MCF 10A (cell line): ENCODE measurements around the gene SLC9A3. TPM values are rescaled to one million over a fixed set of nuclear protein-coding genes. Genes with fewer than 3 reads are reported as not detected.
"Not testable (repeated sequence)": the region's sequence is repeated elsewhere in the genome, so short reads cannot be mapped to it uniquely, and the experiment has no call there.

ENCODE experiments used
- BruUV-seq: library from RNA; stranded (reverse); fragments of 400-500 nt; replicated peaks from 2 replicates; lab custom pipeline; 2021; lab: Mats Ljungman, UMichigan
- CTCF ChIA-PET: fragments of 300-600 bp; sonication (Branson Sonifier 250); formaldehyde crosslinking; extraction: SDS; loops from one replicate; lab custom pipeline; 2021; ENCODE audit warnings: antibody characterized with exemption, inconsistent platforms; lab: Yijun Ruan, JAX
- POLR2A ChIA-PET: fragments of 300-600, 350-650 bp; sonication (Branson Sonifier 250); formaldehyde crosslinking; extraction: SDS; loops from one replicate; lab custom pipeline; 2020; ENCODE audit warnings: antibody characterized with exemption, inconsistent platforms; lab: Yijun Ruan, JAX
- DNase-seq: peaks from one replicate; pipeline ENCODE4 v3.0.0-alpha.2; 2018; ENCODE audit not compliant: unreplicated experiment
- H3K27ac Mint-ChIP-seq: one replicate; pipeline ENCODE4 v1.8.0; 2022; ENCODE audit warnings: mild to moderate bottlenecking, low read depth, mixed read lengths; ENCODE audit not compliant: unreplicated experiment
- H3K27me3 Mint-ChIP-seq: one replicate; pipeline ENCODE4 v1.8.0; 2022; ENCODE audit warnings: mixed read lengths; ENCODE audit not compliant: insufficient read depth, unreplicated experiment
- H3K36me3 Mint-ChIP-seq: one replicate; pipeline ENCODE4 v1.8.0; 2022; ENCODE audit warnings: mild to moderate bottlenecking, moderate library complexity, mixed read lengths; ENCODE audit not compliant: insufficient read depth, unreplicated experiment
- H3K4me1 Mint-ChIP-seq: one replicate; pipeline ENCODE4 v1.8.0; 2022; ENCODE audit warnings: mixed read lengths; ENCODE audit not compliant: insufficient read depth, unreplicated experiment
- H3K4me3 Mint-ChIP-seq: one replicate; pipeline ENCODE4 v1.8.0; 2022; ENCODE audit warnings: mild to moderate bottlenecking, moderate library complexity, mixed read lengths; ENCODE audit not compliant: unreplicated experiment
- H3K9me3 Mint-ChIP-seq: one replicate; pipeline ENCODE4 v1.8.0; 2022; ENCODE audit warnings: mixed read lengths; ENCODE audit not compliant: unreplicated experiment
- CTCF ChIP-seq: fragments of 200-600 bp; IDR thresholded peaks from one replicate; pipeline ENCODE4 v1.8.0; 2022; ENCODE audit warnings: antibody characterized with exemption, mild to moderate bottlenecking; ENCODE audit not compliant: unreplicated experiment
- intact Hi-C: fragments of 100-400 bp; cut with micrococcal nuclease; formaldehyde crosslinking; loops from 2 replicates; pipeline ENCODE4 v1.14.1; 2022
- total RNA-seq: library from RNA; stranded (reverse); gene quantifications from 2 replicates; pipeline ENCODE4 v1.2.3, GENCODE V29; 2022

Gene SLC9A3
- total RNA-seq, 1 experiment from 2014 or later, result 1.0 TPM

DNA sequence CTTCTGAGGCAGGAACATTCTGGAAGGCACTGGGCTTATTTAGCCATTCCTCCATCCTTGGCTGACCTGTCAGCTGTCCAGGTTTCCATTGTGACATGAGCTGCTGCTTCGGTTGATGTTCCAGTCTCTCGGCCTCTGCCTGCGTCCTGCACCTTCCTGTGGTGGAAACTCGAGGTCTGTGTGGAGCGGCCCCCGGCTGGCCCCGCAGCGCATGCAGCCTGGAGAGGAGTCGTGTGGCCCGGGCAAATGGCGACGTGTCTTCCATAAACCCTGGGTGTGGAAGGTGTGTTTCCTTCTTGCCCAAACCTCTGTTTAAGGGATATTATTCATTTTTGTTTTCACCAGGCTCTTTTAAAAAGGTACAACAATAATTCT lies 36.5 kb upstream of the SLC9A3 start:
- Mint-ChIP-seq H3K27me3 (peaks cover 13% of the 10 kb centered on the region), H3K9me3 (no peaks in the 10 kb centered on the region), H3K4me3 (no peak overlapping the region), H3K36me3 (no peaks in the 10 kb centered on the region), H3K4me1 (no peaks in the 10 kb centered on the region), H3K27ac (no peak overlapping the region)
- intact Hi-C loops, result no loop called here
- CTCF ChIA-PET, result no interaction called here
- no peak for DNase-seq
- POLR2A ChIA-PET, result no interaction called here
- no peak for TF ChIP-seq CTCF
- BruUV-seq, result no TSS peak

DNA sequence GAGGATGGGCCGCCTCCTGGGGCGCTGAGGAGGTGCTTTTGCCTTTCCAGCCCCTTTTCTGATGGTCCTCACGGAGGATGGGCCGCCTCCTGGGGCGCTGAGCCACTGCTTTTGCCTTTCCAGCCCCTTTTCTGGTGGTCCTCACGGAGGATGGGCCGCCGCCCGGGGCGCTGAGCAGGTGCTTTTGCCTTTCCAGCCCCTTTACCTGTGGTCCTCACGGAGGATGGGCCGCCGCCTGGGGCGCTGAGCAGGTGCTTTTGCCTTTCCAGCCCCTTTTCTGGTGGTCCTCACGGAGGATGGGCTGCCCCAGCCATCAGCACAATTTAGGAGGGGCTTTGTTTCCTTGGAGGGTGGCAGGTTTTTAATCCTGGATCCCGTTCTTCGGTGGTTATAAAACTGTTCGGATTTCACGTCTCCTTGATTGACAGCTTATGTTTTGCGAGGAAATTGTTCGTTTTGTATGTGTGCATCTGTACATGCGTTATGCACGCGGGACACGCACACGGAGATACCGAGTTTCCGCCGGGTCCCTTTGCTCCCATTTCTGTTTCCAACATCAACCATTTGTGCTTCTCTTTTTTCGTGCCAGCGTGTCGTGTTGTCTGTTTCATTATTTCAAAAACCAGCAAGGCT lies 34.7 kb upstream of the SLC9A3 start:
- peaks cover 13% of the 10 kb centered on the region for H3K27me3 Mint-ChIP-seq
- no peak for DNase-seq
- H3K4me1 Mint-ChIP-seq, result no peaks in the 10 kb centered on the region
- intact Hi-C loops, result no loop called here
- H3K9me3 Mint-ChIP-seq, result no peaks in the 10 kb centered on the region
- POLR2A ChIA-PET, result interaction anchor here (0.7 kb wide), 1 partner anchor 79 kb away, joined by 3 read pairs; no protein-coding TSS in a partner anchor
- H3K4me3 Mint-ChIP-seq, result no peak overlapping the region
- H3K36me3 Mint-ChIP-seq, result no peaks in the 10 kb centered on the region
- H3K27ac Mint-ChIP-seq, result no peak overlapping the region
- TF ChIP-seq CTCF, result no peak
- no TSS peak for BruUV-seq
- CTCF ChIA-PET, result interaction anchor here (0.8 to 1.2 kb wide), 2 partner anchors 10 to 45 kb away, joined by 4 to 8 read pairs; no protein-coding TSS in a partner anchor

- BruUV-seq, result no TSS peak
- Mint-ChIP-seq H3K4me1 (no peaks in the 10 kb centered on the region), H3K9me3 (no peaks in the 10 kb centered on the region), H3K27me3 (peaks cover 13% of the 10 kb centered on the region), H3K27ac (no peak overlapping the region), H3K36me3 (no peaks in the 10 kb centered on the region), H3K4me3 (no peak overlapping the region)
- no peak for TF ChIP-seq CTCF
- intact Hi-C loops, result no loop called here
- ChIA-PET POLR2A (no interaction called here), CTCF (interaction anchor here (0.8 kb wide), 1 partner anchor 93 kb away, joined by 3 read pairs; no protein-coding TSS in a partner anchor)
- DNase-seq, result no peak
Measured at GRCh38 chr5:558326-558725, 34.1 kb upstream of the SLC9A3 start.

DNA sequence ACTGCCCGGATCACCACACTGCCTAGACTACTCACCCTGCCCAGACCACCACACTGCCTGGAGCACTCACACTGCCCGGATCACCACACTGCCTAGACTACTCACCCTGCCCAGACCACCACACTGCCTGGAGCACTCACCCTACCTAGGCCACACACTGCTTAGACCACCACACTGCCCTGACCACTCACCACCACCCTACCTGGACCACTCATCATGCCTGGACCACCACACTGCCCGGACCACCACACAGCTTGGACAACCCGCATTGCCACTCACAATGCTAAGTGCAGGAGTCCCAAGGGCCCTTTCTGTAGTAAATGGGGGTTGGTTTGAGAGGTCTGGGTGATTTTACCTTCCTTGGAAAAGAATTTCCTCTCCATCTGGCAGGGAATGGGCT lies 33.7 kb upstream of the SLC9A3 start:
- peaks cover 13% of the 10 kb centered on the region for H3K27me3 Mint-ChIP-seq
- H3K9me3 Mint-ChIP-seq, H3K27ac Mint-ChIP-seq, H3K36me3 Mint-ChIP-seq, H3K4me1 Mint-ChIP-seq, H3K4me3 Mint-ChIP-seq, DNase-seq, POLR2A ChIA-PET, BruUV-seq, intact Hi-C loops: not testable (repeated sequence)
- CTCF ChIA-PET, result interaction anchor here (0.8 kb wide), 1 partner anchor 92 kb away, joined by 3 read pairs; no protein-coding TSS in a partner anchor
